Skin epidermis (tissue), 12 donors: Measurements from ENCODE around the gene SHB.
A peak's percentile ranks its signal among the peaks of the same experiment; 100 is the strongest.

Experiments
- H3K27ac ChIP-seq, 21 experiments: fragments of 200-600 bp; sonication (generic) in 11 of 21; one replicate each; pipeline ENCODE4 v1.5.0; 2020; ENCODE audit warnings: mild to moderate bottlenecking in 3 of 21, inconsistent platforms in 2 of 21, moderate library complexity in 2 of 21
- H3K4me3 ChIP-seq, 7 experiments: fragments of 200-600 bp; sonication (generic) in 2 of 7; one replicate each; pipeline ENCODE4 v1.5.0; 2020; ENCODE audit warnings: inconsistent platforms in 2 of 7, mild to moderate bottlenecking in 2 of 7, moderate library complexity in 1 of 7

The SHB gene

GRCh38 chr9:38031594-38031993 lies 37.4 kb downstream of the SHB start:
- peak overlapping the region in 13 of 21 experiments; percentile 15 to 74 (median 43) for H3K27ac ChIP-seq
- H3K4me3 ChIP-seq = no peak overlapping the region

- no peak overlapping the region for H3K4me3 ChIP-seq
- H3K27ac ChIP-seq = no peak overlapping the region
Observed at GRCh38 chr9:38030658-38031057, 38.4 kb downstream of the SHB start.

- Histone ChIP-seq H3K27ac (no peak overlapping the region), H3K4me3 (no peak overlapping the region)
Observed at GRCh38 chr9:38029915-38030638, 39.0 kb downstream of the SHB start.

GRCh38 chr9:38027714-38028113 lies 41.3 kb downstream of the SHB start:
- Histone ChIP-seq H3K4me3 (no peak overlapping the region), H3K27ac (peak overlapping the region in 7 of 21 experiments; percentile 2 to 62 (median 26))

GRCh38 chr9:38026840-38027527 lies 42.0 kb downstream of the SHB start:
- no peak overlapping the region for H3K4me3 ChIP-seq
- peak overlapping the region in 18 of 21 experiments; percentile 3 to 74 (median 58) for H3K27ac ChIP-seq

- no peak overlapping the region for H3K4me3 ChIP-seq
- peak overlapping the region in 18 of 21 experiments; percentile 3 to 74 (median 60) for H3K27ac ChIP-seq
Observed at GRCh38 chr9:38026021-38026809, 42.8 kb downstream of the SHB start.

GRCh38 chr9:38025166-38025565 lies 43.9 kb downstream of the SHB start:
- Histone ChIP-seq H3K27ac (peak overlapping the region in 17 of 21 experiments; percentile 19 to 74 (median 61)), H3K4me3 (no peak overlapping the region)

GRCh38 chr9:38024036-38024681 lies 44.9 kb downstream of the SHB start:
- no peak overlapping the region for H3K4me3 ChIP-seq
- H3K27ac ChIP-seq = peak overlapping the region in 19 of 21 experiments; percentile 19 to 74 (median 59)

- no peak overlapping the region for H3K4me3 ChIP-seq
- peak overlapping the region in 19 of 21 experiments; percentile 19 to 74 (median 57) for H3K27ac ChIP-seq
Observed at GRCh38 chr9:38023661-38024035, 45.4 kb downstream of the SHB start.

GRCh38 chr9:38022995-38023394 lies 46.0 kb downstream of the SHB start:
- peak overlapping the region in 12 of 21 experiments; percentile 19 to 74 (median 60) for H3K27ac ChIP-seq

GRCh38 chr9:38022203-38022895 lies 46.7 kb downstream of the SHB start:
- Histone ChIP-seq H3K4me3 (no peak overlapping the region), H3K27ac (peak overlapping the region in 3 of 21 experiments; percentile 19 to 65 (median 28))

More at GRCh38 chr9:38022995-38023394, 46.0 kb downstream of the SHB start:
- no peak overlapping the region for H3K4me3 ChIP-seq

- peak overlapping the region in 3 of 21 experiments; percentile 3 to 38 (median 26) for H3K27ac ChIP-seq
- no peak overlapping the region for H3K4me3 ChIP-seq
Observed at GRCh38 chr9:38020151-38021076, 48.6 kb downstream of the SHB start.

GRCh38 chr9:38019731-38020130 lies 49.3 kb downstream of the SHB start:
- H3K4me3 ChIP-seq = no peak overlapping the region
- peak overlapping the region in 8 of 21 experiments; percentile 24 to 75 (median 63) for H3K27ac ChIP-seq

- no peak overlapping the region for H3K4me3 ChIP-seq
Observed at GRCh38 chr9:38018958-38019602, 49.9 kb downstream of the SHB start.

GRCh38 chr9:38018241-38018957 lies 50.6 kb downstream of the SHB start:
- no peak overlapping the region for H3K4me3 ChIP-seq
- peak overlapping the region in 12 of 21 experiments; percentile 7 to 75 (median 46) for H3K27ac ChIP-seq

More at GRCh38 chr9:38018958-38019602, 49.9 kb downstream of the SHB start:
- peak overlapping the region in 15 of 21 experiments; percentile 11 to 75 (median 41) for H3K27ac ChIP-seq

GRCh38 chr9:38017885-38018186 lies 51.2 kb downstream of the SHB start:
- peak overlapping the region in 4 of 21 experiments; percentile 26 to 74 (median 42) for H3K27ac ChIP-seq
- H3K4me3 ChIP-seq = no peak overlapping the region
